Astrocyte (in vitro differentiated cells and primary cell): ENCODE measurements around the gene F2R. TPM values are rescaled to one million over a fixed set of nuclear protein-coding genes. Genes with fewer than 3 reads are reported as not detected.

Source experiments
- DNase-seq: peaks from one replicate; pipeline ENCODE4 v3.0.0-alpha.2; 2010; ENCODE audit warnings: low read depth
- FAIRE-seq: peaks from 2 replicates; lab custom pipeline; 2011; peaks lifted over from hg19 to GRCh38; lab: Jason Lieb, UNC
- H2AFZ ChIP-seq: 2 replicates; pipeline ENCODE4 v1.6.0; 2012; ENCODE audit warnings: low read depth, low read length, inconsistent platforms
- H3K27ac ChIP-seq: 2 replicates; pipeline ENCODE4 v1.5.1; 2011; ENCODE audit warnings: low read depth, low read length, inconsistent platforms
- H3K27me3 ChIP-seq: 2 replicates; pipeline ENCODE4 v1.6.0; 2011; ENCODE audit warnings: low read length, inconsistent platforms; ENCODE audit not compliant: insufficient read depth
- H3K36me3 ChIP-seq: 2 replicates; pipeline ENCODE4 v1.5.1; 2011; ENCODE audit warnings: low read length, inconsistent platforms; ENCODE audit not compliant: insufficient read depth
- H3K4me1 ChIP-seq: 2 replicates; pipeline ENCODE4 v1.5.1; 2011; ENCODE audit warnings: low read length, inconsistent platforms; ENCODE audit not compliant: insufficient read depth
- H3K4me2 ChIP-seq: 2 replicates; pipeline ENCODE4 v1.6.0; 2012; ENCODE audit warnings: low read length, inconsistent platforms
- H3K4me3 ChIP-seq: 2 replicates; pipeline ENCODE4 v1.5.1; 2011; ENCODE audit warnings: low read depth, mild to moderate bottlenecking, low read length, inconsistent platforms; ENCODE audit not compliant: insufficient read depth
- H3K79me2 ChIP-seq: 2 replicates; pipeline ENCODE4 v1.6.0; 2012; ENCODE audit warnings: mild to moderate bottlenecking, low read length, inconsistent platforms; ENCODE audit not compliant: insufficient read depth
- H3K9ac ChIP-seq: 2 replicates; pipeline ENCODE4 v1.6.0; 2012; ENCODE audit warnings: mild to moderate bottlenecking, low read length, inconsistent platforms
- H3K9me3 ChIP-seq: 2 replicates; pipeline ENCODE4 v1.5.1; 2012; ENCODE audit warnings: low read depth, mild to moderate bottlenecking, low read length, inconsistent platforms; ENCODE audit not compliant: insufficient read depth
- H4K20me1 ChIP-seq: 2 replicates; pipeline ENCODE4 v1.6.0; 2012; ENCODE audit warnings: low read length, inconsistent platforms; ENCODE audit not compliant: insufficient read depth
- H3K27ac Mint-ChIP-seq: one replicate; pipeline ENCODE4 v1.8.0; 2021; ENCODE audit warnings: mild to moderate bottlenecking, mixed read lengths; ENCODE audit not compliant: unreplicated experiment
- H3K27me3 Mint-ChIP-seq: one replicate; pipeline ENCODE4 v1.8.0; 2021; ENCODE audit warnings: low read depth, mixed read lengths; ENCODE audit not compliant: unreplicated experiment
- H3K36me3 Mint-ChIP-seq: one replicate; pipeline ENCODE4 v1.8.0; 2021; ENCODE audit warnings: low read depth, mixed read lengths; ENCODE audit not compliant: unreplicated experiment
- H3K4me1 Mint-ChIP-seq: one replicate; pipeline ENCODE4 v1.8.0; 2021; ENCODE audit warnings: low read depth, mixed read lengths; ENCODE audit not compliant: unreplicated experiment
- H3K4me3 Mint-ChIP-seq: one replicate; pipeline ENCODE4 v1.8.0; 2021; ENCODE audit warnings: mild to moderate bottlenecking, moderate library complexity, mixed read lengths; ENCODE audit not compliant: unreplicated experiment
- H3K9me3 Mint-ChIP-seq: one replicate; pipeline ENCODE4 v1.8.0; 2021; ENCODE audit warnings: mild to moderate bottlenecking, mixed read lengths; ENCODE audit not compliant: unreplicated experiment
- CTCF ChIP-seq: IDR thresholded peaks from 2 replicates; pipeline ENCODE4 v1.5.1; 2011; ENCODE audit warnings: low read depth, mild to moderate bottlenecking, inconsistent platforms, low read length, moderate library complexity; ENCODE audit not compliant: insufficient read depth
- EZH2 ChIP-seq: IDR thresholded peaks from 2 replicates; pipeline ENCODE4 v1.6.1; 2012; ENCODE audit warnings: mild to moderate bottlenecking, low read length, inconsistent platforms; ENCODE audit not compliant: insufficient read depth
- total RNA-seq: library from RNA; stranded (reverse); gene quantifications from 2 replicates; pipeline ENCODE4 v1.2.1, GENCODE V29; 2021

The F2R gene
- total RNA-seq, 1 donor from 2014 or later: 285 TPM

DNA sequence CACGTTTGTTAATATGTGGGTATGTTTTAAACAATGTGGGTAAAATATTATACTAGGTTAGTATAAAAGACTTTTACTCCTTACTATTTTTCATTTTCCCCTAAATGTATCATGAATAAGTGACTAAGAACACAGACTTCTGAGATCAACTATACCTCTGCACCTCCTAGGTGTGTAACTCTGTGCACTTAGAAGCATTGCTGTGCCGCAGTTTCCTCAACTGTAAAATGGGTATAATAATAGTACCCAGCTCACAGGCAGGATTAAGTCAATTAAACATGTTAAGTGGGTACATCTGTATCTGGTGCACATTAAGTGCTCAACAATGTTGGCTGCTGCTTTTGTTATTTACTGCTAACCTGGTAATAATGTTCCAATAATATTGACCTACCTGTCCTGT, 21.6 kb upstream of the F2R start:
- Histone ChIP-seq H3K36me3 (no peaks in the 10 kb centered on the region), H4K20me1 (no peaks in the 10 kb centered on the region), H3K4me2 (no peak overlapping the region), H3K4me3 (no peak overlapping the region), H3K27ac (no peak overlapping the region), H3K27me3 (no peaks in the 10 kb centered on the region), H3K4me1 (peaks cover 22% of the 10 kb centered on the region), H3K9me3 (no peaks in the 10 kb centered on the region), H3K9ac (no peak overlapping the region), H2AFZ (no peak overlapping the region), H3K79me2 (no peaks in the 10 kb centered on the region)
- peaks cover 45% of the 10 kb centered on the region for H3K4me1 Mint-ChIP-seq
- no peak for FAIRE-seq
- no peaks in the 10 kb centered on the region for H3K9me3 Mint-ChIP-seq
- no peak overlapping the region for H3K4me3 Mint-ChIP-seq
- TF ChIP-seq CTCF (no peak), EZH2 (no peak)
- no peak for DNase-seq
- peaks cover 6% of the 10 kb centered on the region for H3K36me3 Mint-ChIP-seq
- no peak overlapping the region for H3K27ac Mint-ChIP-seq
- no peaks in the 10 kb centered on the region for H3K27me3 Mint-ChIP-seq

DNA sequence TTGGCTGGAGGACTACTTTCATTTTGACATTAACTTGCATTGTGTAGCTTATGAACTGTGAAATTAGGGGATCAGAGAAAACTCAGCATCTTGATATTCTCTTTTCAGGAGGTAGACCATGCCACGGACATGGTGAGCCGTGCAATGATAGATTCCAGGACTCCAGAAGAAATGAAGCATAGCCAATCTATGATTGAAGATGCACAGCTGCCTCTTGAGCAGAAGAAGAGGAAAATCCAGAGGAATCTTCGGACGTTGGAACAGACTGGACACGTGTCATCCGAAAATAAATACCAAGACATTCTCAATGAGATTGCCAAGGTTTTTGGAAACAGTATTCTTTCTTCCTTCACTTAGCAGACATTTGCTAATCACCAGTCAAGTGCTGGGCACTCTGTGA, 20.6 kb upstream of the F2R start:
- H3K27me3 ChIP-seq: no peaks in the 10 kb centered on the region
- H3K79me2 ChIP-seq: no peaks in the 10 kb centered on the region
- no peak overlapping the region for H2AFZ ChIP-seq
- H3K36me3 ChIP-seq: no peaks in the 10 kb centered on the region
- Mint-ChIP-seq H3K36me3 (peaks cover 6% of the 10 kb centered on the region), H3K27me3 (no peaks in the 10 kb centered on the region), H3K4me1 (peaks cover 35% of the 10 kb centered on the region), H3K4me3 (no peak overlapping the region), H3K9me3 (no peaks in the 10 kb centered on the region), H3K27ac (peak overlapping the region; percentile 38)
- H3K4me2 ChIP-seq: no peak overlapping the region
- H4K20me1 ChIP-seq: no peaks in the 10 kb centered on the region
- no peak overlapping the region for H3K9ac ChIP-seq
- no peaks in the 10 kb centered on the region for H3K9me3 ChIP-seq
- TF ChIP-seq CTCF (no peak), EZH2 (no peak)
- no peak overlapping the region for H3K4me3 ChIP-seq
- FAIRE-seq (no peak), DNase-seq (no peak)
- no peak overlapping the region for H3K27ac ChIP-seq
- H3K4me1 ChIP-seq: peaks cover 13% of the 10 kb centered on the region

- TF ChIP-seq EZH2 (no peak), CTCF (no peak)
- Mint-ChIP-seq H3K27ac (no peak overlapping the region), H3K4me1 (peaks cover 35% of the 10 kb centered on the region), H3K27me3 (no peaks in the 10 kb centered on the region), H3K4me3 (no peak overlapping the region), H3K9me3 (no peaks in the 10 kb centered on the region), H3K36me3 (peaks cover 6% of the 10 kb centered on the region)
- H4K20me1 ChIP-seq: no peaks in the 10 kb centered on the region
- no peaks in the 10 kb centered on the region for H3K27me3 ChIP-seq
- H3K9ac ChIP-seq: no peak overlapping the region
- no peaks in the 10 kb centered on the region for H3K9me3 ChIP-seq
- DNase-seq (no peak), FAIRE-seq (no peak)
- H3K36me3 ChIP-seq: no peaks in the 10 kb centered on the region
- H3K4me1 ChIP-seq: peaks cover 8% of the 10 kb centered on the region
- H3K79me2 ChIP-seq: no peaks in the 10 kb centered on the region
- H3K27ac ChIP-seq: no peak overlapping the region
- no peak overlapping the region for H3K4me2 ChIP-seq
- no peak overlapping the region for H3K4me3 ChIP-seq
- no peak overlapping the region for H2AFZ ChIP-seq
These were observed 19.7 kb upstream of the F2R start for GRCh38 chr5:76696251-76696650.
